Ishikawa (cell line): ENCODE data around the gene ARL3.

Source experiments
- CEBPB ChIP-seq: IDR thresholded peaks from 2 replicates; pipeline ENCODE4 v1.6.1; 2012
- CREB1 ChIP-seq: IDR thresholded peaks from 2 replicates; pipeline ENCODE4 v1.6.1; 2012; ENCODE audit warnings: low read depth
- EGR1 ChIP-seq: IDR thresholded peaks from 2 replicates; pipeline ENCODE4 v1.6.1; 2012
- EP300 ChIP-seq: IDR thresholded peaks from 2 replicates; pipeline ENCODE4 v1.6.1; 2012; ENCODE audit warnings: borderline replicate concordance
- FOXM1 ChIP-seq: IDR thresholded peaks from 2 replicates; pipeline ENCODE4 v1.6.1; 2012; ENCODE audit warnings: low read depth, borderline replicate concordance
- MAX ChIP-seq: IDR thresholded peaks from 2 replicates; pipeline ENCODE4 v1.6.1; 2012
- NFIC ChIP-seq: IDR thresholded peaks from 2 replicates; pipeline ENCODE4 v1.6.1; 2012
- RAD21 ChIP-seq: IDR thresholded peaks from 2 replicates; pipeline ENCODE4 v1.6.1; 2012; ENCODE audit warnings: low read depth
- REST ChIP-seq: IDR thresholded peaks from 2 replicates; pipeline ENCODE4 v1.6.1; 2012; ENCODE audit warnings: low read depth, mild to moderate bottlenecking
- TAF1 ChIP-seq: IDR thresholded peaks from 2 replicates; pipeline ENCODE4 v1.6.1; 2012; ENCODE audit warnings: low read depth, mild to moderate bottlenecking
- TCF12 ChIP-seq: IDR thresholded peaks from 2 replicates; pipeline ENCODE4 v1.6.1; 2012; ENCODE audit warnings: low read depth
- TEAD4 ChIP-seq: IDR thresholded peaks from 2 replicates; pipeline ENCODE4 v1.6.1; 2012
- YY1 ChIP-seq: IDR thresholded peaks from 2 replicates; pipeline ENCODE4 v1.6.1; 2012; ENCODE audit warnings: low read depth
- ZBTB7A ChIP-seq: IDR thresholded peaks from 2 replicates; pipeline ENCODE4 v1.6.1; 2012; ENCODE audit warnings: low read depth
- TF ChIP-seq, protein P1 (sequence below): IDR thresholded peaks from 2 replicates; pipeline ENCODE4 v1.6.1; 2012

Gene ARL3

GRCh38 chr10:102626026-102626685 is 88.0 kb downstream of the ARL3 start:
- no peak for TF ChIP-seq TCF12
- TF ChIP-seq RAD21 = no peak
- TF ChIP-seq MAX = no peak
- no peak for TF ChIP-seq CEBPB
- TF ChIP-seq, protein P1, sequence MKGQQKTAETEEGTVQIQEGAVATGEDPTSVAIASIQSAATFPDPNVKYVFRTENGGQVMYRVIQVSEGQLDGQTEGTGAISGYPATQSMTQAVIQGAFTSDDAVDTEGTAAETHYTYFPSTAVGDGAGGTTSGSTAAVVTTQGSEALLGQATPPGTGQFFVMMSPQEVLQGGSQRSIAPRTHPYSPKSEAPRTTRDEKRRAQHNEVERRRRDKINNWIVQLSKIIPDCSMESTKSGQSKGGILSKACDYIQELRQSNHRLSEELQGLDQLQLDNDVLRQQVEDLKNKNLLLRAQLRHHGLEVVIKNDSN = no peak
- no peak for TF ChIP-seq CREB1
- no peak for TF ChIP-seq YY1
- no peak for TF ChIP-seq FOXM1
- no peak for TF ChIP-seq NFIC
- no peak for TF ChIP-seq EGR1
- no peak for TF ChIP-seq ZBTB7A
- no peak for TF ChIP-seq TAF1
- no peak for TF ChIP-seq TEAD4
- no peak for TF ChIP-seq REST
- TF ChIP-seq EP300 = no peak

DNA sequence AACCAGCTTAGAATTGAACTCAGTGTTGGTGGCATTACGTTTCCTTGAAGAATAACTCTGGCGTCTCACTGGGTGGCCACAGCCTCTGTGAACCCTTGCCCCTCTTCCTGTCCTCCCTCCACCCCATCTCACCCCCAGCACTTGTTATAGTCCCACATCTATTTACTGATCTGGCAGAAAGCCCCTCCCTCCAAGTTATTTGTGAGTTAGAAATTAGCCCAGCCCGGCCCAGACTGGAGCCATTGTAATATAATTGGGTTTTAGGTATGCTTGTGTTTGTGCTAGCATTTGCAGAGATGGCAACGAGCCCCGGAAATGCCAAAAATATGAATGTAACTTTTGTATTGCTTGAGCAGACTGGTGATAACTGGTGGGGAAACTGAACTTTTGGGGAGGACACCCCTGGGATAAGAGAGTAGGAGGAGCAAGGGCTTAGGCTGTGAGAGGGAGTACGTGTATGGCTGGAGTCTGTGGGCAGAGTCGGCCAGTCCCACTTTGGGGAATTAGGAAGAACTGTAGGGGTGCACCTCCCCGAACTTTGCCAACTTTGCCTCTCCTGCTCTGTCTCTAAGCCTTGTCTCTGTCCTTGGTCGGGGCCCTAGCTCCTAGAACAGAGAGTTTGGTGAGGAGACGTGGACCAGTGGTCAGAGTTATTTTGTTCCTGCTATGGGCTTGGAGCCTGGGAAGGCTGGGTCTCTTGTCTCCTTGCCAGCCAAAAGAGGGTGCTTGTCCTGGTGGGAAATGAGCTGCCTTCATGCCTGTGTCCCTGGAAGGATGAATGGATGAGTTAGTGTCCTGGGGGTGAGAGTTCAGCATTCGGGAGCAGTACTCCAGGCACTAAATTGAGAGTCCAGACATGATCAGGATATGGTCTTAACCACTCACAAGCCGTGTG is 89.2 kb downstream of the ARL3 start:
- TF ChIP-seq TCF12 (no peak), ZBTB7A (no peak), RAD21 (no peak), EGR1 (no peak), CEBPB (no peak), YY1 (no peak), CREB1 (no peak), EP300 (no peak), MAX (no peak), TEAD4 (no peak), REST (no peak), TAF1 (no peak)
- TF ChIP-seq, protein P1 = no peak

GRCh38 chr10:102624094-102624493 is 90.1 kb downstream of the ARL3 start:
- no peak for TF ChIP-seq EGR1
- TF ChIP-seq RAD21 = no peak
- TF ChIP-seq YY1 = no peak
- no peak for TF ChIP-seq TEAD4
- TF ChIP-seq NFIC = no peak
- no peak for TF ChIP-seq TAF1
- TF ChIP-seq MAX = no peak
- TF ChIP-seq, protein P1 = no peak
- no peak for TF ChIP-seq ZBTB7A
- no peak for TF ChIP-seq FOXM1
- no peak for TF ChIP-seq TCF12
- no peak for TF ChIP-seq REST
- no peak for TF ChIP-seq EP300
